OCI-LY1 (cell line): ENCODE measurements around the gene POLDIP3.
"Not testable (repeated sequence)": the region's sequence is repeated elsewhere in the genome, so short reads cannot be mapped to it uniquely, and the experiment has no call there.

Experiments used
- H2AFZ ChIP-seq: fragments of 200-600 bp; sonication (generic), shearing (Covaris generic); 2 replicates; pipeline ENCODE4 v1.6.0; 2014; ENCODE audit warnings: antibody characterized with exemption, mild to moderate bottlenecking, low read length
- H3F3A ChIP-seq: fragments of 200-600 bp; sonication (generic), shearing (Covaris generic); 2 replicates; pipeline ENCODE4 v1.6.0; 2014; ENCODE audit warnings: mild to moderate bottlenecking, antibody characterized with exemption, low read length, moderate library complexity; ENCODE audit not compliant: insufficient read depth
- H3K27ac ChIP-seq: fragments of 200-600 bp; sonication (generic); 2 replicates; pipeline ENCODE4 v1.5.1; 2014; ENCODE audit warnings: low read length, mixed run types, mild to moderate bottlenecking, low read depth; ENCODE audit not compliant: poor library complexity, severe bottlenecking
- H3K27me3 ChIP-seq: fragments of 200-600 bp; sonication (generic); 2 replicates; pipeline ENCODE4 v1.6.0; 2014; ENCODE audit warnings: antibody characterized with exemption, mild to moderate bottlenecking, low read length, moderate library complexity; ENCODE audit not compliant: insufficient read depth
- H3K36me3 ChIP-seq: fragments of 200-600 bp; sonication (generic); 2 replicates; pipeline ENCODE4 v1.6.1; 2014; ENCODE audit warnings: mild to moderate bottlenecking, antibody characterized with exemption, low read length, moderate library complexity, mixed read lengths; ENCODE audit not compliant: insufficient read depth
- H3K4me1 ChIP-seq: fragments of 200-600 bp; sonication (generic); 2 replicates; pipeline ENCODE4 v1.5.1; 2014; ENCODE audit warnings: mild to moderate bottlenecking, low read length, moderate library complexity; ENCODE audit not compliant: insufficient read depth, severe bottlenecking
- H3K4me2 ChIP-seq: fragments of 200-600 bp; sonication (generic), shearing (Covaris generic); 2 replicates; pipeline ENCODE4 v1.6.1; 2014; ENCODE audit warnings: low read length
- H3K4me3 ChIP-seq: fragments of 200-600 bp; sonication (generic); 2 replicates; pipeline ENCODE4 v1.5.1; 2014; ENCODE audit warnings: low read length, low read depth, mild to moderate bottlenecking, mixed read lengths; ENCODE audit not compliant: poor library complexity, severe bottlenecking
- H3K79me2 ChIP-seq: fragments of 200-600 bp; shearing (Covaris generic); 2 replicates; pipeline ENCODE4 v1.6.1; 2016; ENCODE audit warnings: mixed run types, low read length, mixed read lengths; ENCODE audit not compliant: insufficient read depth
- H3K9ac ChIP-seq: fragments of 200-600 bp; sonication (generic), shearing (Covaris generic); 2 replicates; pipeline ENCODE4 v1.6.1; 2014; ENCODE audit warnings: mild to moderate bottlenecking, low read length, mixed read lengths
- H3K9me2 ChIP-seq: fragments of 200-600 bp; sonication (generic), shearing (Covaris generic); 2 replicates; pipeline ENCODE4 v1.6.1; 2014; ENCODE audit warnings: low read depth, mild to moderate bottlenecking, low read length, mixed read lengths
- H3K9me3 ChIP-seq: fragments of 200-600 bp; shearing (Covaris generic); 2 replicates; pipeline ENCODE4 v1.6.1; 2014; ENCODE audit warnings: low read length, mixed read lengths
- H4K20me1 ChIP-seq: fragments of 200-600 bp; sonication (generic), shearing (Covaris generic); 2 replicates; pipeline ENCODE4 v1.6.0; 2016; ENCODE audit warnings: mild to moderate bottlenecking, low read length; ENCODE audit not compliant: insufficient read depth

POLDIP3 gene

GRCh38 chr22:42575996-42576574 is 38.6 kb downstream of the POLDIP3 start:
- H3K9me2 ChIP-seq, H3K4me3 ChIP-seq, H3K27ac ChIP-seq, H3K4me1 ChIP-seq, H2AFZ ChIP-seq, H3K4me2 ChIP-seq, H3K9ac ChIP-seq, H3F3A ChIP-seq, H3K79me2 ChIP-seq, H4K20me1 ChIP-seq, H3K9me3 ChIP-seq, H3K27me3 ChIP-seq: not testable (repeated sequence)
- H3K36me3 ChIP-seq = peaks cover 65% of the 10 kb centered on the region

GRCh38 chr22:42574468-42574867 is 40.2 kb downstream of the POLDIP3 start:
- H3K4me2 ChIP-seq, H3K79me2 ChIP-seq, H3K4me3 ChIP-seq, H3K9me3 ChIP-seq, H4K20me1 ChIP-seq, H3F3A ChIP-seq, H3K9ac ChIP-seq, H2AFZ ChIP-seq, H3K27ac ChIP-seq, H3K9me2 ChIP-seq, H3K4me1 ChIP-seq, H3K27me3 ChIP-seq: not testable (repeated sequence)
- peaks cover 74% of the 10 kb centered on the region for H3K36me3 ChIP-seq

- not testable (repeated sequence) for H3F3A ChIP-seq, H2AFZ ChIP-seq, H3K27me3 ChIP-seq, H3K79me2 ChIP-seq, H3K9me2 ChIP-seq, H3K27ac ChIP-seq, H3K9ac ChIP-seq, H3K4me1 ChIP-seq, H4K20me1 ChIP-seq, H3K9me3 ChIP-seq, H3K4me2 ChIP-seq, H3K4me3 ChIP-seq
- H3K36me3 ChIP-seq = peaks cover 71% of the 10 kb centered on the region
Measured at GRCh38 chr22:42574046-42574445, 40.6 kb downstream of the POLDIP3 start.

GRCh38 chr22:42571068-42571467 is 43.6 kb downstream of the POLDIP3 start:
- not testable (repeated sequence) for H4K20me1 ChIP-seq, H3K4me2 ChIP-seq, H2AFZ ChIP-seq, H3K9ac ChIP-seq, H3K9me3 ChIP-seq, H3K4me1 ChIP-seq, H3K9me2 ChIP-seq, H3K27ac ChIP-seq, H3K27me3 ChIP-seq, H3K79me2 ChIP-seq, H3F3A ChIP-seq, H3K4me3 ChIP-seq
- peaks cover 50% of the 10 kb centered on the region for H3K36me3 ChIP-seq

- not testable (repeated sequence) for H3K9ac ChIP-seq, H2AFZ ChIP-seq, H3K9me2 ChIP-seq, H3F3A ChIP-seq, H3K27ac ChIP-seq, H3K4me3 ChIP-seq, H3K27me3 ChIP-seq, H3K4me2 ChIP-seq, H3K4me1 ChIP-seq, H3K9me3 ChIP-seq, H4K20me1 ChIP-seq, H3K79me2 ChIP-seq
- peaks cover 55% of the 10 kb centered on the region for H3K36me3 ChIP-seq
Measured at GRCh38 chr22:42570580-42570979, 44.1 kb downstream of the POLDIP3 start.

GRCh38 chr22:42567950-42568349 is 46.7 kb downstream of the POLDIP3 start:
- not testable (repeated sequence) for H3K4me1 ChIP-seq, H4K20me1 ChIP-seq, H3K4me2 ChIP-seq, H3K4me3 ChIP-seq, H3K9me2 ChIP-seq, H3F3A ChIP-seq, H3K27ac ChIP-seq, H2AFZ ChIP-seq, H3K79me2 ChIP-seq, H3K9ac ChIP-seq, H3K9me3 ChIP-seq, H3K27me3 ChIP-seq
- H3K36me3 ChIP-seq = peaks cover 42% of the 10 kb centered on the region
